ENCODE results near the gene EDDM13. TPM values are rescaled to one million over a fixed set of nuclear protein-coding genes. Genes with fewer than 3 reads are reported as not detected.

EDDM13 gene
- total and polyA plus RNA-seq, 2 of the 8 experiments (the other 6 are each of a cell fraction or from before 2014, with no cell fraction given), result not detected

DNA sequence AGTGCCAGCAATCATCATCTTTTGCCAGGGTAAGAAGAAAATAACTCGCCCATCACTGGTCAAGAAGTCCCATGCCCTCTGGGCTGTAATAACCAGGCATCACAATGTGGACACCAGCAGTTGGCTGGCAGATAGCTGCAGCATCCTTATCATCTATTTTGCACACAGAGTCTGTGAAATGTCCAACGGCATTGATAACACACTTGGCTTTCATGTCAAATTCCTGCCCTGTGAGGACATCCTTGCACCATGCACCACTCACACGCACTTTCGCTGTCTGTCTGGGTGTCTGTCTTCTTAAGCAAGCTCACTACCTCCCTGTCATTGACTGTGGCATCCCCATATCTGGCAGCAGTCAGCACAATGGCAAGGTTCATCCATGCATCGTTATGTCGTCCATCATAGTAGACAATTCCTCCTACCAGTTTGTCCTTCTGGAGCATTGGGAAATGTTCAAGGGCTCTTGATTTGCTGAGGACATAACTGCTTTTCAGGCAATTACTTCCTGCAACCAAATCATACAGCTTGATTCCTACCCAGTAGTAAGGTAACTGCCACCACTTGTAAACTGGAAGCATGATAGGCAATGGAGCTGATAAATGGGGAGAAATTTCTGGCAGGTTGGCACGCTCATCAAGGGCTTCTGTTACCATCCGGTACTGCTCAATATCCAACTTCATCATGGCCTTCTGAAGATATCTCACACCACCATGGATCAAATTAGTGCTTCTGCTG lies 48.9 kb downstream of the EDDM13 start (continued):
- no peak for TF ChIP-seq KDM5A (IDR thresholded peaks at IDR 0.05; ENCODE audit: low read length)
- TF ChIP-seq KDM4A (IDR thresholded peaks at IDR 0.05; ENCODE audit: low read depth, low read length, severe bottlenecking), result no peak
- TF ChIP-seq KDM1A (IDR thresholded peaks at IDR 0.05; ENCODE audit: borderline replicate concordance, low read length), result no peak
- TF ChIP-seq PHF8 (conservative IDR thresholded peaks at IDR 0.05; ENCODE audit: low read depth, low read length), result no peak
- TF ChIP-seq GABPA (IDR thresholded peaks at IDR 0.05; ENCODE audit: borderline replicate concordance, insufficient read depth, low read length), result no peak
